DND-41 (cell line): ENCODE measurements around the gene GTF2H1.

ENCODE experiments used
- ATAC-seq: fragments of 200-7000 bp; cut with Tn5 transposase; 3 replicates; pipeline ENCODE4 v1.9.1; 2021; ENCODE audit warnings: low read depth; ENCODE audit not compliant: insufficient read depth
- DNase-seq: peaks from one replicate; pipeline ENCODE4 v3.0.0-alpha.2; 2020
- H2AFZ ChIP-seq: 2 replicates; pipeline ENCODE4 v1.6.0; 2012; ENCODE audit warnings: low read depth, low read length
- H3K27ac ChIP-seq: 2 replicates; pipeline ENCODE4 v1.5.1; 2012; ENCODE audit warnings: low read length, inconsistent platforms
- H3K27me3 ChIP-seq: fragments of 200-600 bp; sonication (generic); 2 replicates; pipeline ENCODE4 v1.6.0; 2012; ENCODE audit warnings: low read length, mild to moderate bottlenecking, inconsistent platforms; ENCODE audit not compliant: insufficient read depth, poor library complexity
- H3K36me3 ChIP-seq: 2 replicates; pipeline ENCODE4 v1.5.1; 2012; ENCODE audit warnings: low read length, inconsistent platforms; ENCODE audit not compliant: insufficient read depth
- H3K4me1 ChIP-seq: 2 replicates; pipeline ENCODE4 v1.5.1; 2012; ENCODE audit warnings: mild to moderate bottlenecking, low read length; ENCODE audit not compliant: insufficient read depth
- H3K4me2 ChIP-seq: 2 replicates; pipeline ENCODE4 v1.6.0; 2012; ENCODE audit warnings: mild to moderate bottlenecking, moderate library complexity, low read length, inconsistent platforms; ENCODE audit not compliant: insufficient read depth
- H3K4me3 ChIP-seq, 2 experiments: fragments of 200-600 bp in 1 of 2; shearing (Covaris generic) in 1 of 2; 2 replicates each; pipeline ENCODE4 v1.5.1; 2012 to 2016; ENCODE audit warnings: inconsistent platforms in 2 of 2, low read length in 2 of 2, mild to moderate bottlenecking in 2 of 2, low read depth in 1 of 2, moderate library complexity in 1 of 2
- H3K79me2 ChIP-seq: 2 replicates; pipeline ENCODE4 v1.6.0; 2012; ENCODE audit warnings: low read length, inconsistent platforms; ENCODE audit not compliant: insufficient read depth
- H3K9ac ChIP-seq: 2 replicates; pipeline ENCODE4 v1.6.0; 2012; ENCODE audit warnings: low read depth, mild to moderate bottlenecking, inconsistent platforms, low read length, moderate library complexity
- H3K9me3 ChIP-seq: 2 replicates; pipeline ENCODE4 v1.5.1; 2012; ENCODE audit warnings: low read length, moderate library complexity, mild to moderate bottlenecking, inconsistent platforms; ENCODE audit not compliant: insufficient read depth, severe bottlenecking
- H4K20me1 ChIP-seq: 2 replicates; pipeline ENCODE4 v1.6.0; 2012; ENCODE audit warnings: low read length; ENCODE audit not compliant: insufficient read depth
- EZH2 ChIP-seq: IDR thresholded peaks from 3 replicates; pipeline ENCODE4 v1.6.1; 2012; ENCODE audit warnings: borderline replicate concordance, low read depth, mild to moderate bottlenecking, moderate library complexity, low read length, inconsistent platforms; ENCODE audit not compliant: severe bottlenecking
- TF ChIP-seq, protein P1 (sequence below): IDR thresholded peaks from 2 replicates; pipeline ENCODE4 v1.5.1; 2012; ENCODE audit warnings: borderline replicate concordance, low read length, moderate library complexity, mild to moderate bottlenecking; ENCODE audit not compliant: poor library complexity, severe bottlenecking; ENCODE audit errors: extremely low read depth

The GTF2H1 gene

DNA sequence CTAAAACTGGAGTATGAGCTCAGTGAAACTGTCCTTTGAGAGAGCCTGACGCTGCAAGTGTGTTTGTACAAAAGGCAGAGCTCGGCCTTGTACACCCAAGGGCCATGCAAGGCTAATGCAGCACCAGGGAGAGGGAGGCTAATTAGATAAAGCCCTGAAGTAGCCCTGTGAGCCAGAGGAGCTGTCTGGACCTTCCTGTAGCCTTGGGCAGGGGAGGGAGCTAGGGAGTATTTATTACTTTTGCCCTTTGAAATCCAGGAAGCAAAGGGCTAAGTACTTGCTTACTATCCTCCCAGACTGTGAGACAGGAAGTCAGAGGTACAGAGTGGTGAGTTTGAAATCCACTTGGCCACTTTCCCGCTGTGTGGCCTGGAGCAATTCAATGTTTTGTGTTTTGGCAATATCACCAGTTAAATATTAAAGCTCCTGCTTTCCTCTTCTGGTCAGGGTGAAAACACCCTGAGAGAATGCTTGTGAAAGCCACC, 61.8 kb downstream of the GTF2H1 start:
- H3K27ac ChIP-seq = peak overlapping the region; percentile 93
- H3K4me1 ChIP-seq = peaks cover 30% of the 10 kb centered on the region
- no peaks in the 10 kb centered on the region for H3K9me3 ChIP-seq
- H3K9ac ChIP-seq = peak overlapping the region; percentile 59
- no peaks in the 10 kb centered on the region for H3K27me3 ChIP-seq
- peak; percentile 16; the same call in 2 of the 3 replicates for ATAC-seq
- peak overlapping the region; percentile 76 for H2AFZ ChIP-seq
- no peaks in the 10 kb centered on the region for H4K20me1 ChIP-seq
- peak overlapping the region in 1 of 2 experiments; percentile 51; a peak in 2 of 4 replicates for H3K4me3 ChIP-seq
- DNase-seq = peak; percentile 39
- H3K4me2 ChIP-seq = peak overlapping the region; percentile 67
- no peaks in the 10 kb centered on the region for H3K79me2 ChIP-seq
- TF ChIP-seq, protein P1, sequence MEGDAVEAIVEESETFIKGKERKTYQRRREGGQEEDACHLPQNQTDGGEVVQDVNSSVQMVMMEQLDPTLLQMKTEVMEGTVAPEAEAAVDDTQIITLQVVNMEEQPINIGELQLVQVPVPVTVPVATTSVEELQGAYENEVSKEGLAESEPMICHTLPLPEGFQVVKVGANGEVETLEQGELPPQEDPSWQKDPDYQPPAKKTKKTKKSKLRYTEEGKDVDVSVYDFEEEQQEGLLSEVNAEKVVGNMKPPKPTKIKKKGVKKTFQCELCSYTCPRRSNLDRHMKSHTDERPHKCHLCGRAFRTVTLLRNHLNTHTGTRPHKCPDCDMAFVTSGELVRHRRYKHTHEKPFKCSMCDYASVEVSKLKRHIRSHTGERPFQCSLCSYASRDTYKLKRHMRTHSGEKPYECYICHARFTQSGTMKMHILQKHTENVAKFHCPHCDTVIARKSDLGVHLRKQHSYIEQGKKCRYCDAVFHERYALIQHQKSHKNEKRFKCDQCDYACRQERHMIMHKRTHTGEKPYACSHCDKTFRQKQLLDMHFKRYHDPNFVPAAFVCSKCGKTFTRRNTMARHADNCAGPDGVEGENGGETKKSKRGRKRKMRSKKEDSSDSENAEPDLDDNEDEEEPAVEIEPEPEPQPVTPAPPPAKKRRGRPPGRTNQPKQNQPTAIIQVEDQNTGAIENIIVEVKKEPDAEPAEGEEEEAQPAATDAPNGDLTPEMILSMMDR = no peak
- no peak for TF ChIP-seq EZH2
- H3K36me3 ChIP-seq = no peaks in the 10 kb centered on the region

DNA sequence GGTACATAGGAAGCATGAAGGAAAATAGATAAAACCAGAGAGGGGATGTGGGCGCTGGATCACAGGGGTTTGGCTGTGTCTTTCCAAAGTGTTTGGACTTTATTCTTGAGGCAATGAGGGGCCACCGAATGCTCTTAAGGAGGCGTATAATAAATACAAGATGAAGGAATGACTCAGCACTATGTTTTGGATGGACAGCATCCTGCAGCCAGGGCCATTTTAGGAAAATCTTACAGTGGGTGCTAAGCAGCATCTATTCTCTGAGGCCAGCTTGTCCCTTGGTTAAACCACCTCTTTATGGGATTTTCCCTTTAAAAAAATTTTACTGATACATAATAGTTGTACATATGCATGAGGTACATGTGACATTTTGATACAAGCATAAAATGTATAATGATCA, 67.7 kb downstream of the GTF2H1 start:
- ATAC-seq = no peak
- Histone ChIP-seq H3K4me3 (no peak overlapping the region), H3K79me2 (peaks cover 14% of the 10 kb centered on the region), H4K20me1 (peaks cover 6% of the 10 kb centered on the region), H3K27ac (no peak overlapping the region), H3K4me2 (no peak overlapping the region), H3K9me3 (no peaks in the 10 kb centered on the region), H3K4me1 (peaks cover 20% of the 10 kb centered on the region), H3K36me3 (peaks cover 7% of the 10 kb centered on the region; the same call in 1 of the 2 replicates), H3K27me3 (no peaks in the 10 kb centered on the region), H3K9ac (no peak overlapping the region), H2AFZ (no peak overlapping the region)
- no peak for DNase-seq
- TF ChIP-seq EZH2 = no peak
- TF ChIP-seq, protein P1 = no peak

DNA sequence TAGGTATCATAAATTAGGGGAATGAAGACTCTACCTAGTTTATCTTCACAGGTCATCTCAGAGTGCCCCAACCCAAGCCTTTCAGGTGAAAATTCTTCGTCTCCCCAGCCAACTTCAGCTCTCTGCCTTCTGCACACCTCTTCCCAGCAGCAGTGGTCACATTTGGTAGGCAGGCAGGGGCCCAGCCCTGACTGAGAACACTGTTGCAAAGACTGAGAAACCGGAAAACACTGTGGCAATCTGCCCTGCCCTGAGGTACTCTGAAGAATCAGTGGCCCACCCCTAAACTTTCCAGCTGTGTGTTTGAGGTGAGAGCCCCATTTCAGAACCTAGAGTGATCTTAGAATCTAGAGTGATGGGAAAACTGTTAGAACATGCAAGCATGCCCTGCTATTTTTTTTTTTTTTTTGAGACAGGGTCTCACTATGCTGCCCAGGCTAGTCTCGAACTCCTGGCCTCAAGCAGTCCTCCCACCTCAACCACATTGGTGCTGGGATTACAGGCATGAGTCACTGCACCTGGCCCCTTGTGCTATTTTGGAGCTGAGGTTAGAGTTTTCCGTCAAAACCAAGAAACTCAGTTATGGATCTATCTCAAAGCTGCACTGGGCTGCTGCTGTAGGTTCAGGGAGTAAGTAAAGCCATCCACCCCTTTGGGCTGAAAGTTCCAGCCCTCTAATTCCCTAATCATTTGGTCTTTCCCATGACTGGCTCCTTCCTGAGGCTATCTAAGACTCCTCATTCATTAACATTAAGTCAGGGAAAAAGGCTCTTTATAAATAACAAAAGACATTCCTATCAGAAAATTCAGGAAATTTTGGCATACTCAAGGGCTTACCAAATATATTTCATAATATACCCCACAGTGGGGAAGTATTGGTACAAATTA, 70.3 kb downstream of the GTF2H1 start:
- no peak overlapping the region for H2AFZ ChIP-seq
- H3K4me1 ChIP-seq = peaks cover 30% of the 10 kb centered on the region
- H3K79me2 ChIP-seq = peaks cover 40% of the 10 kb centered on the region
- no peak overlapping the region for H3K9ac ChIP-seq
- ATAC-seq (no peak), DNase-seq (no peak)
- H3K27me3 ChIP-seq = no peaks in the 10 kb centered on the region
- peaks cover 33% of the 10 kb centered on the region for H3K36me3 ChIP-seq
- no peak for TF ChIP-seq EZH2
- TF ChIP-seq, protein P1 = no peak
- no peaks in the 10 kb centered on the region for H3K9me3 ChIP-seq
- H3K4me3 ChIP-seq = no peak overlapping the region
- no peak overlapping the region for H3K4me2 ChIP-seq
- peaks cover 31% of the 10 kb centered on the region for H4K20me1 ChIP-seq
- H3K27ac ChIP-seq = no peak overlapping the region; the same call in 1 of the 2 replicates
